Measurements from ENCODE around the gene CEBPA. TPM values are rescaled to one million over a fixed set of nuclear protein-coding genes. Genes with fewer than 3 reads are reported as not detected.

Gene CEBPA
- total and polyA plus RNA-seq, 2 donors (not counting 1 experiment from before 2014, with no cell fraction given) = 1.7 to 2.6 TPM

DNA sequence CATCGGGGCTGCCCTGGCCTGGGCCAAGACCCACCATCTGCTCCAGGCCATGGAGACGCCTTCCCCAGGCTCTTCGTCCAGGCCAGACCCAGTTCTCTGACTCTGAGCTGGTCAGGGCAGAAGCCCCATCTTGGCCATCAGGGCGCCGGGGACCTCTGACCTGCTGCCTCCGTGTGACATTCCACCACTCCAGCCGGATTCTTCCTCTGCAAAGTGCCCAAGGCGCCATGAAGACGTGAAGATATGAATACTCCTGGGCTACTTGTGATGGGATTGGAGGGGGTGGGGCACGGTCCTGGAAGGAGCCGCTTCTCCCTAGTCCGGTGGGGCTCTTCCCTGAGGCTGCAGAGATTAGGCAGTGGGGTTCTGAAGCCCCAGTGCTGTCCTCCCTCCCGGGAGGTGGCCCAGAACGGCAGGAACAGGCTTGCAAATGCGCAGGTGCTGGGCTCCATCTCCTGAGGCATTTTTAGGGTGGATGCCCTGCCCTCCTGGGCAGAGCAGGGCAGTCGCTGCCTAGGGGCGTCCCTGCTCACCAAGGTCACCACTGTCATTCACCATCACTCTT is 50.7 kb downstream of the CEBPA start:
- no peak for TF ChIP-seq EZH2 (IDR thresholded peaks at IDR 0.05; ENCODE audit: borderline replicate concordance, insufficient read depth, low read depth, low read length, poor library complexity, severe bottlenecking)
- TF ChIP-seq, protein P1, sequence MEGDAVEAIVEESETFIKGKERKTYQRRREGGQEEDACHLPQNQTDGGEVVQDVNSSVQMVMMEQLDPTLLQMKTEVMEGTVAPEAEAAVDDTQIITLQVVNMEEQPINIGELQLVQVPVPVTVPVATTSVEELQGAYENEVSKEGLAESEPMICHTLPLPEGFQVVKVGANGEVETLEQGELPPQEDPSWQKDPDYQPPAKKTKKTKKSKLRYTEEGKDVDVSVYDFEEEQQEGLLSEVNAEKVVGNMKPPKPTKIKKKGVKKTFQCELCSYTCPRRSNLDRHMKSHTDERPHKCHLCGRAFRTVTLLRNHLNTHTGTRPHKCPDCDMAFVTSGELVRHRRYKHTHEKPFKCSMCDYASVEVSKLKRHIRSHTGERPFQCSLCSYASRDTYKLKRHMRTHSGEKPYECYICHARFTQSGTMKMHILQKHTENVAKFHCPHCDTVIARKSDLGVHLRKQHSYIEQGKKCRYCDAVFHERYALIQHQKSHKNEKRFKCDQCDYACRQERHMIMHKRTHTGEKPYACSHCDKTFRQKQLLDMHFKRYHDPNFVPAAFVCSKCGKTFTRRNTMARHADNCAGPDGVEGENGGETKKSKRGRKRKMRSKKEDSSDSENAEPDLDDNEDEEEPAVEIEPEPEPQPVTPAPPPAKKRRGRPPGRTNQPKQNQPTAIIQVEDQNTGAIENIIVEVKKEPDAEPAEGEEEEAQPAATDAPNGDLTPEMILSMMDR (IDR thresholded peaks at IDR 0.05) = no peak
- H3K27ac ChIP-seq (ENCODE audit: low read length in 2 of 2) = no peak overlapping the region
- POLR2A ChIA-PET = no interaction called here
- Mint-ChIP-seq H3K4me1 (no peaks in the 10 kb centered on the region), H3K4me3 (no peak overlapping the region), H3K9me3 (ENCODE audit: insufficient read depth) (no peaks in the 10 kb centered on the region), H3K27ac (no peak overlapping the region), H3K27me3 (peaks cover 5% of the 10 kb centered on the region)
- no peaks in the 10 kb centered on the region for H3K4me1 ChIP-seq (ENCODE audit: control insufficient read depth in 2 of 2, insufficient read depth in 2 of 2, low read length in 2 of 2)
- H3K27me3 ChIP-seq (replicated peaks in 1 of 4; ENCODE audit: control extremely low read depth in 1 of 4, control insufficient read depth in 3 of 4, insufficient read depth in 4 of 4, low read length in 3 of 4) = peaks cover 0 to 2% (median 0%) of the 10 kb centered on the region in 4 experiments
- H3K4me2 ChIP-seq (replicated peaks; ENCODE audit: low read depth, low read length, poor library complexity, severe bottlenecking) = no peak overlapping the region
- 95% methylated on average over 14 of the region's 17 CpGs for WGBS (ENCODE audit: insufficient coverage)
- H3K9me3 ChIP-seq (ENCODE audit: control extremely low read depth in 1 of 3, control insufficient read depth in 2 of 3, insufficient read depth in 1 of 3, low read length in 2 of 3) = peaks cover 0 to 2% (median 0%) of the 10 kb centered on the region in 3 donors
- H2AFZ ChIP-seq (ENCODE audit: insufficient read depth, low read depth, low read length, poor library complexity, severe bottlenecking) = no peak overlapping the region
- CTCF ChIA-PET = no interaction called here
- intact Hi-C loops (cut with micrococcal nuclease) = no loop called here
- DNase-seq (no peak), ATAC-seq (ENCODE audit: low read depth) (no peak)
- H3K36me3 ChIP-seq (replicated peaks in 1 of 2; ENCODE audit: control extremely low read depth in 1 of 2, control insufficient read depth in 1 of 2, extremely low read depth in 1 of 2, insufficient read depth in 2 of 2, low read length in 1 of 2) = no peaks in the 10 kb centered on the region
- H3K79me2 ChIP-seq (ENCODE audit: control insufficient read depth, insufficient read depth, low read length) = no peaks in the 10 kb centered on the region
- no peaks in the 10 kb centered on the region for H4K20me1 ChIP-seq (ENCODE audit: control insufficient read depth, insufficient read depth, low read length, poor library complexity, severe bottlenecking)
- H3K9ac ChIP-seq (ENCODE audit: low read length) = no peak overlapping the region
- no peak overlapping the region for H3K4me3 ChIP-seq (ENCODE audit: control extremely low read depth in 1 of 5, extremely low read depth in 1 of 5, insufficient read depth in 1 of 5, low read depth in 2 of 5, low read length in 4 of 5)

DNA sequence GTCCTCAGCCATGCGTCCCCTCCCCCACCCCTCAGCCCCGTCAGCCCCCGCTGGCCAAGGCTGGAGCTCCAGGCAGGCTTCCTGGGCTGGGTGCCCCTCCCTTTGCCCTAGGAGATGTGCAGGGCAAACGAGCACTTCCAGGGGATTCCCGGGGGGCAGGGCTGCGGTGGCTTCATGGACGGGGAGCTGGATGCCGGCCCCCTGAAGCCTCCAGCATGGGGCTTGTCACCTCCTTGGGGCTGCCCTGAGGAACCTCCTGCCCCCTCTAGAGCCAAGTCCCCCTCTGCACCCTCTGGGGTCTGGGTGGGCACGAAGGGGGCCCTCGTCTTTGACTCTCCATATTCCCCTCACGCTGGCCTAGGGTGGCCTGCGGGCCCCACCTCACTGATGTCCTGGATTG is 51.3 kb downstream of the CEBPA start:
- 85% methylated on average over 8 of the region's 12 CpGs for WGBS (ENCODE audit: insufficient coverage)

More for the DNA sequence above, 51.3 kb downstream of the CEBPA start:
- Histone ChIP-seq H3K4me1 (ENCODE audit: control insufficient read depth in 2 of 2, insufficient read depth in 2 of 2, low read length in 2 of 2) (no peaks in the 10 kb centered on the region), H3K36me3 (replicated peaks in 1 of 2; ENCODE audit: control extremely low read depth in 1 of 2, control insufficient read depth in 1 of 2, extremely low read depth in 1 of 2, insufficient read depth in 2 of 2, low read length in 1 of 2) (no peaks in the 10 kb centered on the region), H3K4me3 (ENCODE audit: control extremely low read depth in 1 of 5, extremely low read depth in 1 of 5, insufficient read depth in 1 of 5, low read depth in 2 of 5, low read length in 4 of 5) (no peak overlapping the region), H3K27me3 (replicated peaks in 1 of 4; ENCODE audit: control extremely low read depth in 1 of 4, control insufficient read depth in 3 of 4, insufficient read depth in 4 of 4, low read length in 3 of 4) (no peaks in the 10 kb centered on the region), H2AFZ (ENCODE audit: insufficient read depth, low read depth, low read length, poor library complexity, severe bottlenecking) (no peak overlapping the region), H3K27ac (ENCODE audit: low read length in 2 of 2) (no peak overlapping the region), H4K20me1 (ENCODE audit: control insufficient read depth, insufficient read depth, low read length, poor library complexity, severe bottlenecking) (no peaks in the 10 kb centered on the region), H3K9me3 (ENCODE audit: control extremely low read depth in 1 of 3, control insufficient read depth in 2 of 3, insufficient read depth in 1 of 3, low read length in 2 of 3) (peaks cover 0 to 8% (median 1%) of the 10 kb centered on the region in 3 donors), H3K9ac (ENCODE audit: low read length) (no peak overlapping the region), H3K4me2 (replicated peaks; ENCODE audit: low read depth, low read length, poor library complexity, severe bottlenecking) (no peak overlapping the region), H3K79me2 (ENCODE audit: control insufficient read depth, insufficient read depth, low read length) (no peaks in the 10 kb centered on the region)
- Mint-ChIP-seq H3K9me3 (ENCODE audit: insufficient read depth) (no peaks in the 10 kb centered on the region), H3K4me1 (no peaks in the 10 kb centered on the region), H3K27me3 (peaks cover 5% of the 10 kb centered on the region), H3K27ac (no peak overlapping the region), H3K4me3 (no peak overlapping the region)
- TF ChIP-seq, protein P1 (IDR thresholded peaks at IDR 0.05) = no peak
- TF ChIP-seq EZH2 (IDR thresholded peaks at IDR 0.05; ENCODE audit: borderline replicate concordance, insufficient read depth, low read depth, low read length, poor library complexity, severe bottlenecking) = no peak
- intact Hi-C loops (cut with micrococcal nuclease) = no loop called here
- CTCF ChIA-PET = no interaction called here
- POLR2A ChIA-PET = no interaction called here
- ATAC-seq (ENCODE audit: low read depth) (no peak), DNase-seq (no peak)

Measured in B cell (primary cell).